ENCODE measurements around the gene DRC7.
"Not testable (repeated sequence)": the region's sequence is repeated elsewhere in the genome, so short reads cannot be mapped to it uniquely, and the experiment has no call there.

Gene DRC7

DNA sequence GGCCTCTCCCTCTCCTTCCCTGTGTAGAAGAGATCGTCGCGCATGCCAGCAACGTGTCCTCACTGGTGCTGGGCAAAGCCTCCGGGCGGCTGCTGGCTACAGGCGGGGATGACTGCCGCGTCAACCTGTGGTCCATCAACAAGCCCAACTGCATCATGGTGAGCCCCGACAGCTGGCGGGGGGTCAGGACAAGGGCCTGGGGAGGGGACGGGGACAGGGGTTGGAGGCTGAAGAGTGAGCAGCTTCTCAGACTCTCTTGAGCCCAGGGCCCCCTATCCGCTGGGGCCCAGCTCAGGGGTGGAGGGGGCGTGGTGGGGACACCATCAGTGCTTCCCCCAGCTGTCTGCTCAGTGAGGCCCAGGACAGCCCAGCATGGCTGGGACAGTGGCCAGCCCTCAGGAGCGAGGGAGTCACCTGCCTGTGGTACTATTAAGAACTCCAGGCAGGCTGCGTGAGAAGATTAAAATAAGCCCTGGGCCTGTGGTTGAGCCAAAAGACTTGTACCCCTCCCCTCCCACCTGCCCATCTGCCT lies 47.1 kb downstream of the DRC7 start:
- H3K4me3 ChIP-seq (ENCODE audit: low read length), result no peak overlapping the region
- DNase-seq (ENCODE audit: low read depth, low spot score), result no peak

DNA sequence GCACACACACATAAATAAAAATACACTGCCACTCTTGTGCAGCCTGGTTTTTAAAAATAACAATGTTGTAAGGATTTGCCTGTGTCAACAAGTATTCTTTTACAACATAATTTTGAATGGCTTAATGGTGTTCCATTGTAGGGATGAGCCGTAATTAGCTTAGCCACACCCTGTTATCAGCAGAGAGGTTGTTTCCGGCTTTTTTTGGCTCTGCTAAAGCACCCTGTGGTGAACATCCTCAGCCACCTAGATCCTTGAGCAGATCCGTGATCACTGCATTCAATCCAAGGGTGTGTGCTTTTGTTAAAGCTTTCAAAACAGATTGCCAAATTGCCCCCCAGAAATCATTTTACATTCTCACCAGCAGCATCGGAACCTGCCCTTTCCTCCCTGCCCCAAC lies 47.9 kb downstream of the DRC7 start:
- no peak overlapping the region for H3K4me3 ChIP-seq (ENCODE audit: low read length)
- DNase-seq (ENCODE audit: low read depth, low spot score), result no peak

DNA sequence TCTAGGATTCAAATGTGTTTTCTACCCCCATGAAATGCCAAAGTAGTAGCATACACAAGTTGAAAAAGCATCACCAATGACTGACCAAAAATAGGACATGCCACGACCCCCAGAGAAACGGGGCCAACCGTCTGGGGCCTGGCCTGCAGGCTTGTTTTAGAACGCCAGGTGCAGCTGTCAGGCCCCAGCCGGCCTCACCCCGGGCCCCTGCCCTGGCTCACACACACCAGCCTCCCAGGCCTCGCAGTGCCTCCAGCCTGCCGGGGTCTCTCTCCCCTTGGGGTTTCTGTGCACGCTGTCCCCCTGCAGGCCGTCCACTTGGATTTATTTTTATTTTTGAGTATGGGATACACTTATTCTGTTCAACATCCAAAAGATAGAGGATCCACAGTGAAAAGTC lies 48.9 kb downstream of the DRC7 start:
- H3K4me3 ChIP-seq (ENCODE audit: low read length), result no peak overlapping the region
- DNase-seq (ENCODE audit: low read depth, low spot score), result no peak

DNA sequence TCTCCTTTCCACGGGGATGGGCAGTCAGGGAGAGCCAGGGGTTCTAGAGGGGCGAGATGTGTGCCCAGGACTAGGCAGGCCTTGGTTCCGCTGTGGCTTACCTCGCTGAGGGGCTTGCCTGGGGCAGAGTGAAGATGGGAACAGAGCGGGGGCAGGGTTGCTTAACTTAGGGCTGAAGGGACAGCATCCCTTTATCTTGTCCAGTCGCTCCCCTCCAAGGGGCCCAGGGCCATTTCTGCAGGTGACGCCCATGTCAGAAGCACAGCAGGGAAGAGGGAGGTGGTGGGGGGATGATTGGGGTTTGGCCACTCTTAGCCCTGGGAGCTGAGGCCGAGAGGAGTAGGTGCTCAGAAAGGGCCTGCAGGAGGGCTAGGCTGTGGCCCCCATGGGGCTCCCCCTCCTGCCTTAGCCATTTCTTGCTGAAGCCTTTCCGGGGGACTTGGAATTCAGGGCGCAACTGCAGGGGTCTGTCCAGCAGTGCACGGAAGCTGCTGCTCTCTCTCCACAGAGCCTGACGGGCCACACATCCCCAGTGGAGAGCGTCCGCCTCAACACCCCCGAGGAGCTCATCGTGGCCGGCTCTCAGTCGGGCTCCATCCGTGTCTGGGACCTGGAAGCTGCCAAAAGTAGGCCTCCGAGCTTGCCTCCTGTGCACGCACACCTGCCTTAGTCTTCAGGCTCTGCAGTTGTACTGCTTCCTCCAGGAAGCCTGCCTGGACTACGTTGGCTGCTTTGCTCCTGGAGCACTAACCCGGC lies 49.5 kb downstream of the DRC7 start:
- DNase-seq (ENCODE audit: low read depth, low spot score), result no peak
- no peak overlapping the region for H3K4me3 ChIP-seq (ENCODE audit: low read length)

DNA sequence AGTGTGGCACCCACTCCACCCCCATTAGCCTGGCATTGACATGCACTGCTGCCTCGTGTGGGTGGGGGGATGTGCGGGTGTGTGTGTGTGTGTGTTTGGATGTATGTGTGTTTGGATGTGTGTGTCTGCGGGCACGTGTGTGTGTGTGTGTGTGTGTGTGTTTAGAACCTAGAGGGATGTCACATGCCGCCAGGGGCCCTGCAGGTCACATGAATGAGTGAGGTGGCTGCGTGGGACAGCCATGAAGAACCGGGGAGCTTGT lies 50.0 kb downstream of the DRC7 start:
- no peak for DNase-seq (ENCODE audit: low read depth, low spot score)
- no peak overlapping the region for H3K4me3 ChIP-seq (ENCODE audit: low read length)

DNA sequence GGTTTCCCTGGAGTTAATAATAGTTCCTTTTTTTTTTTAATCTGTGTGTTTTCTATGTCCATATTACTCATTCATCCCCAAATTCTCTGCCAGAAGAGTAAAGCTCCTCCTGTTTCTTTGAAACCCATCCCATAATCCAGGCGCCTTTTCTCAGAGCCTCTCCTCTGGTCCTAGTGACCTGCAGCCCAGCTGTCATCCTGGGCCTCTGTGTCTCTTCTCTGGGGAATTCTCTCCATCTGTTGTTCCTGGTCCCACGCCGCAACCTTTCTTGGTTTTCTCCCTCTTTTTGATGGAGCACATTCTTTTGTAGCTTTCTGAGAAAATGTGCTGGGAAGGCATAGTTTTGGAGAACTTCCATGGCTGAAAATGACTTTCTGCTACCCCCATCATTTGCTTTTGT lies 51.2 kb downstream of the DRC7 start:
- no peak overlapping the region for H3K4me3 ChIP-seq (ENCODE audit: low read length)
- no peak for DNase-seq (ENCODE audit: low read depth, low spot score)

DNA sequence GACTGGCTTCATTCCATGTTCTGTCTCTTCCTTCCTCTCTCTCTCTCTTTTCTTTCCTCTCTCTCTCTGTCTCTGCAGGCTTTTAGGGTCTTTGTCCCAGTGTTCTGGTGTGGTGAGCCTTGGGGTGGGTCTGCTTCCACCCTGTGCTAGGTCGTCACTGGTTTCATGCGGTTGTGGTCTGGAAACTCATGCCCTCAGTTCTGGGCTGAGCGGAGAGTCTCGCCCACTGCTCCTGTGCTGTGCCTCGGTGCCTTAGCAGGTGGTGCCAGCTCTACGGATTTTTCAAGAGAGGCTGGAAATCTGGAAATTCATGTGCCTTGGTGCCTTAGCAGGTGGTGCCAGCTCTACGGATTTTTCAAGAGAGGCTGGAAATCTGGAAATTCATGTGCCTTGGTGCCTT lies 51.7 kb downstream of the DRC7 start:
- H3K4me3 ChIP-seq (ENCODE audit: low read length); DNase-seq (ENCODE audit: low read depth, low spot score): not testable (repeated sequence)

DNA sequence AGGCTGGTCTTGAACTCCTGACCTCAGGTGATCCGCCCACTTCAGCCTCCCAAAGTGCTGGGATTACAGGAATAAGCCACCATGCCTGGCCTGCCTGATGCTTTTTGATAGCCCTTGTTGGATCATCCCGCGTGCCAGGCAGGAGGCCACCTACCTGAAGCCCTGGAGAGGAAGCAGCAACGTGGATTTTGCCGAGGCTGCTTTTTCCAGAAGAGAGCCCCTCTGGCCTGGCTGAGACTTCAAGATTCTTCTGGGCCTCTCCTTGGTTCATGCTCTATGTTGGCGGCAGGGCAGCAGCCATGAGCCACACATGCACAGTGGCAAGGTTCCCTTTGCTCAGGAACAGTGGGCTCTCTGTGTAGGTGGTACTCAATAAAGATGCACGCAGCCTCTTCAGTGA lies 52.5 kb downstream of the DRC7 start:
- no peak overlapping the region for H3K4me3 ChIP-seq (ENCODE audit: low read length)
- DNase-seq (ENCODE audit: low read depth, low spot score), result no peak

DNA sequence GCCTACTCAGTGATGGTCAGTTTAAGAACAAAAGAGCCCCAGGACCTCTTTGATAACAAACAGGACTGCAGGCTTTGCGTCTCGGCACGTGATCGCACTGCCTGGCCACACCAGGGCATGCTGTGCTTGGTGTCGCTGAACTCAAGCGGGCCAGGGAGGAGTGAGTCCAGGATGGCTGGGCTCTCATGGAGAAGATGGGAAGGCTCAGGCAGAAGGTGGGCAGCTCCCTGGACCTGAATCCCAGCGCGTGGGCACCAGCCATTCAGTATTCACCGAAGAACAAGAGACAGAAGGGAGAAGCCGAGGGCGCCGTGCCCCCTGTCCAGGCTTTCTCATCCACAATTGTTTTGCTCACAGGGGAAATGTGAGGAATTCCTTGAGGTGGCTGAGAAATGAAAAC lies 52.9 kb downstream of the DRC7 start:
- H3K4me3 ChIP-seq (ENCODE audit: low read length), result no peak overlapping the region
- no peak for DNase-seq (ENCODE audit: low read depth, low spot score)

DNA sequence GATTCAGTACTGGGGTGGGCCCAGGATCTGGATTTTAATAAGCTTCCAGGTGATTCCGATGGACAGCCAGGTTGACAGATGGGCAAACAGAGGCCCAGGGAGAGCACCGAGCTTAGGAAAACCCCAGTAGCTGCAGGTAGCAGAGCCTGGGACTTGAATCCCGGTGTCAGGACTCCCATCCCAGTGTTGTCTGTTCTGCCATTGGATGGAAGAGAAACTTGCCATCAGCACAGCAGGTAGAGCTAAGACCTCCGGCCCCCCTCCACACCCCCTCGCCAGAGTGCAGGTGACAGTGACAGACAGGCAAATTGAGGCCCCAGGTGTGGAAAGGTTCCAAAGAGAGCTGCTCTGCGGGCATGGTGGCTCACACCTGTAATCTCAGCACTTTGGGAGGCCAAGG lies 53.4 kb downstream of the DRC7 start:
- H3K4me3 ChIP-seq (ENCODE audit: low read length), result no peak overlapping the region
- no peak for DNase-seq (ENCODE audit: low read depth, low spot score)

DNA sequence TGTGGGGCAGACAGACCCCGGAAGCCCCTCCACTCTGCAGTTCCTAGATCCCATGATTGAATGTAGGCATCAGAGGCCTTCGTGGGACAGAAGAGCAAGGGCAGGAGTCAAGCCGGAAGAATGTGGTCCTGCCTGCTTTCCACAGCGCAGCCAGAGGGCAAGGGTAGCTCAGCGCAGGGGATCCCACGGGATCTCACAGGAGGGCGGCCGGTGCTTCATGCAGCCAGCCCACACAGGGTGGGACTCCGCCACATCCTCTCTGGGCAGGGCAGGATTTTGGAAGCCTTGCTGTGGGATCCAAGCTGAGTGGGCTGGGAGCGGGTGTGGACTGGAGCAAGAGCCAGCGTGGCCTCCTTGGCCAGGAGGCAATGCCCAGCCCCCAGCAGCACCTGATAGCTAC lies 54.0 kb downstream of the DRC7 start:
- DNase-seq (ENCODE audit: low read depth, low spot score), result no peak
- no peak overlapping the region for H3K4me3 ChIP-seq (ENCODE audit: low read length)

DNA sequence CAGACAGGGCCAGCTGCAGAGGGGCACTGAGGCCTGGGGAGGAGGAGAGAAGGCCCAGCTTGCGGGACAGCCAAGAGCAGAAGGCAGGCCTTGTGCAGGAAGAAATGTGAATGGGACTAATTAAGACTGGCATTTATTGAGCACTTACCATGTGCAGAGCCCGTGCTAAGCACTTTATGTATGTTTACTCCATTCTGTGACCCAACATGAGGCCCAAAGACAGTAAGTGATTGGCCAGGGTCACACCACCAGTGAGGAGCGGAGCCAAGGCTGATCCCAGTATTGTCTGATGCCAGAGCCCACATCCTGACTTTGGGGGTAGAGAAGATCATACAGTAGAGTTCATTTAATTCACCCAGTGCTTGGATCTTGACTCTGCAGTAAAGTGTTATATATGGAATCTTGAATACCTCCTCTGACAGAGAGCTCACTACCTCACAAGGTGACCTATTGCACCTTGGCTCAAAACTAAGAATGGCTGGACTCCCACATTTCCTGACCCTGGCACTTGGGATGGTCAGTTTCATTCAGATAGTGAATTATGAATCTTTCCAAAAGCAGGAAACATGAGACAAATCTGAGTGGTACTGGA lies 54.6 kb downstream of the DRC7 start:
- H3K4me3 ChIP-seq (ENCODE audit: low read length), result no peak overlapping the region
- no peak for DNase-seq (ENCODE audit: low read depth, low spot score)

DNA sequence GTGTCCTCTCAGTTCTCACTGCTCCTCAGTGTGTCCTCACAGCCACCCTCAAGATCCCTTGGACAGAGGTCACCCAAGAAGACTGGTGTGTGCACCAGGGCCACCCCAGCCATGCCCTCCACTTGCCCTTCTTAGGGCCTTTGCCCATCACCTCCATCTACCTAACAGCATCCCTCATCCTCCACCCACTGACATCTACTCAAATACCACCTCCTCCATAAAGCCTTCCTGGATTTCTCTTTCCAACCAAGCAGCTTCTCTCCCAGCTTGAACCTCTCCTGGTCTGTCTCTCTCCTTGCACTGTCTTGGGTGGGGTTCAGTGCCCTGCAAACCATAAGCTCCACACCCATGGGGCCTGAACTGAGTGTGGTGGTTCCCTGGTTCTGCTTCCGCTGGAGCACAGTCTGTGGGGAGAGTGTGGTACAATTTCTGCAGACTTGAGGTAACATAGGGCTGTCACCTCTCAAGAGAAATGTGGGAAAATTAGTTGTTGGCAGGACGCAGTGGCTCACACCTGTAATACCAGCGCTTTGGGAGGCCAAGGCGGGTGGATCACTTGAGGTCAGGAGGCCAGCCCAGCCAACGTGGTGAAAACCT lies 55.3 kb downstream of the DRC7 start:
- DNase-seq (ENCODE audit: low read depth, low spot score), result no peak
- no peak overlapping the region for H3K4me3 ChIP-seq (ENCODE audit: low read length)

DNA sequence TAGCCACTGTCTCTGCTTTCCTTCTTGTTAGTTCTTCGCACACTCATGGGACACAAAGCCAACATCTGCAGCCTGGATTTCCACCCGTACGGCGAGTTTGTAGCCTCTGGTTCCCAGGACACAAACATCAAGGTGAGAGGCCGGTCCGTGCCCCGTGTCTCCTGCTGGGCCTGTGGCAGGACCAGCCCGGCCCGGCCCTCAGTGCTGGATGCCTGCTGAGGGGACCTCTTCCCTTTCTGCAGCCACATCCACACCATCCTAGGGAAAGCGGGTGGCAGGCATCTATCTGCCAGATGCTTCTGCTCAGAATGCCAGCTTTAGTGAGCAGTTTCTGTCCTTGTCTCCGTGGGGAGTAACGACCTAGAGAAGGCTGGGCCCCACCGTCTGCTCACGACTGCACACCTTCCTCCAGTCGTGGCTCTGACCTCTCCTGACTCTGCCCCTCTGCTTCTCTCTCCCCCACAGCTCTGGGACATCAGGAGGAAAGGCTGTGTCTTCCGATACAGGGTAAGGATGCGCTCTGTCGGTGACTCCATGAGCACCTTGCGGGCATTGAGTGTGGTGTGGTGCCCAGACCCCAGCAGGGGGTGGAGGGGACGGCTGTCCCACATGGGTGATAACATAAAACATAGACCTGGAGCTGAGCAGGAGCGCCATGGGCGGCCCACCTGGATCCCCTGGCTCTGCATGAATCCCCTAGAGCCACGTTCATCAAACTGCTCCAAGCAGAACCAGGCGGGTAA lies 56.4 kb downstream of the DRC7 start:
- H3K4me3 ChIP-seq (ENCODE audit: low read length), result no peak overlapping the region
- DNase-seq (ENCODE audit: low read depth, low spot score), result no peak

DNA sequence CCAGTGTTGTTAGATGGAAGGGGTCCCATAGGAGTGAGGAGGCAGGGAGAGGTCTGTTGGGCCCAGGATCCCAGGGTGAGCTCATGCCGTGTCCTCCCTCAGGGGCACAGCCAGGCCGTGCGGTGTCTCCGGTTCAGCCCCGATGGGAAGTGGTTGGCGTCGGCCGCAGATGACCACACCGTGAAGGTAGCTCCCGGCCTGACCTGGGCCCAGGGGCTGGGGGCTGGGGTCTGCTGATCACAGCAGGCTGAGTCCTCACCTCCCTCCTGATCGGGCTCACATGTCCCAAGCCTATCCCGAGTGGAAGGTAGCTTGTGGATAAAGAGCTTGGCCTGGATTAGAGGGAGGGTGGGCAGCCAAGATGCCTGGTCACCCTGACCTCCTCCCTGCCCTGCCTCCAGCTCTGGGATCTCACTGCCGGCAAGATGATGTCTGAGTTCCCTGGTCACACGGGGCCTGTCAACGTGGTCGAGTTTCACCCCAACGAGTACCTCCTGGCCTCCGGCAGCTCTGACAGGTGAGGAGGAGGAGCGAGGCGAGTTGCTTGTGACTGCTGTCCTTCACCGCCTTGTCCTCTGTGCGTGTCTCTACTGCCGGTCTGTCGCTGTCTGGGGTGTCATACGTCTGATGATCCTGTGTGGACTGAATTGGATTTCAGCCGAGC lies 57.1 kb downstream of the DRC7 start:
- H3K4me3 ChIP-seq (ENCODE audit: low read length), result no peak overlapping the region
- no peak for DNase-seq (ENCODE audit: low read depth, low spot score)

DNA sequence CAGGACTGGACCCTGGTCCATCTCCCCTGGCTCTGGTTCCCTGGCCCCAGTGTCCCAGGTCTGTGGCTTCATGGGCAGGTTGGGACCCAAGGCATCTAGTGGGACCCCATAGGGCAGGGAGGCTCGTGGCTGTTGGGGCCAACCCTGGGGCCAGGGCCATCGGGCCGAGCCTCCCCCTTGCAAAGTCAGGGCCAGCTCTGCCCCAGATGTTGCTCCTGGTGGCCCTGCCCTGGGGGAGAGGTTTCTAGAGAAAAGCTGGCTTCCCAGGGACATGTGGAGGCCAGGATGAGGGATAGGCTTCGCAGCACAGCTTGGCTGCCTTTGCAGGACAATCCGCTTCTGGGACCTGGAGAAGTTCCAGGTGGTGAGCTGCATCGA lies 57.6 kb downstream of the DRC7 start:
- no peak for DNase-seq (ENCODE audit: low read depth, low spot score)
- no peak overlapping the region for H3K4me3 ChIP-seq (ENCODE audit: low read length)

DNA sequence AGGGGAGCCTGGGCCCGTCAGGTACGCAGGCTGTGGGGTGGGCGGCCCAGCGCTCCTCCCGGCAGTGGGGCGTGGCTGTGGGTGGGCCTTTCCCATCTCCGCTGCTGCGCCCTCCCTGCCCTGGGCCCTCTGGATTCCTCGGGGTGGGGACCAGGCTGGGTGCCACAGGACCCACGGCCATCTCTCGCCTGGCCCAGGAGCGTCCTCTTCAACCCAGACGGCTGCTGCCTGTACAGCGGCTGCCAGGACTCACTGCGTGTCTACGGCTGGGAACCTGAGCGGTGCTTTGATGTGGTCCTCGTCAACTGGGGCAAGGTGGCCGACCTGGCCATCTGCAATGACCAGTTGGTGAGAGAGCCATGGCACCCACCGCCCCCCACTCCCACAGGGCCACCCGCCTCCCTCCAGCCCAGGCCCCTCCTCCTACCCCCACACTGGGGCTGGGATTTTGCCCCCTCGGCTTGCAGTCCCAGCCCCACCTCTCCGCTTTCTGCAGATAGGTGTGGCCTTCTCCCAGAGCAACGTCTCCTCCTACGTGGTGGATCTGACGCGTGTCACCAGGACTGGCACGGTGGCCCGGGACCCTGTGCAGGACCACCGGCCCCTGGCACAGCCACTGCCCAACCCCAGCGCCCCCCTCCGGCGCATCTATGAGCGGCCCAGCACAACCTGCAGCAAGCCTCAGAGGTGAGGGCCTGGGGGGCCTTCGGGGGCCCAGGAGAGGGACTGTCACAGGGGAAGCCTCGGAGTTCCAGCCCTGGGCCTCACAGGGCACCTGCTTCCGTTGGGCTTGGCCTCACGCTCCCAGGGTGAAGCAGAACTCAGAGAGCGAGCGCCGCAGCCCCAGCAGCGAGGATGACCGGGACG lies 58.2 kb downstream of the DRC7 start:
- no peak overlapping the region for H3K4me3 ChIP-seq (ENCODE audit: low read length)
- no peak for DNase-seq (ENCODE audit: low read depth, low spot score)

DNA sequence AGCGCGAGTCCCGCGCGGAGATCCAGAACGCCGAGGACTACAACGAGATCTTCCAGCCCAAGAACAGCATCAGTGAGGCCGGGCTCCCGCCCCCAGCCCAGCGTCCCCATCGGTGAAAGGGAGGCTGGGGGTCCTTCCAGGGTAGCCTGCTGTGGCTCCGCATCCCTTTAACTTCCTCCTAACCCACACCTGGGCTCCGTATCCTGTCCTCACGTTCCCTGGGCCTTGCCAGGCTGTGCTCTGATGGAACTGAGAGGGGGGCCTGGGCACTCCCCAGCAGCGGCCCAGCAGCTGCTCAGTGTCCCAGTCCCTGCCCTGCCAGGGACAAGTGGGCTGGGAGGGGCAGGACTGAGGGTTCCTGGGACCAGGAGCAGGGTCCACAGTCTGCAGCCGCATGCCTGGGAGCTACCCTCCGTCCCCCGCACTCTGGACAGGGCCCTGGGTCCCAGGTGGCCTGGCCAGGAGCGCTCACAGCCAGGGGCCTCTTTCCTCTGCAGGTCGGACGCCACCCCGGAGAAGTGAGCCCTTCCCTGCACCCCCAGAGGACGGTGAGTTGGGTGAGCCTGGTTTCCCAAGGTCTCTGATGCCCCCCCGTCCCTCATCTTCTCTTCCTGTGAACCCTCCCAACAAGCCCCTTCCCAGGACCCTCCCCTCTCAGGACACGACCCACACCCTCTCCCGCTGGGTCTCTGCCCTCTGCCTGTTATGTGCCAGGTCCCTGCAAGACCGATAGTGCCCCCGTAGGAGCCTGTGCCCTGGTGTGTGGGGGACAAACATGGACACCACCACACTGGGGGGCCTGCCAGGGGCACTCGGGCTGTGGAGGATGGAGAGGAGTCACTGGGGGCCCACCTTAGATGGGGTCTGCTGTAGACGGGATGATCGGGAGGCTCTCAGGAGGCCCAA lies 59.1 kb downstream of the DRC7 start:
- no peak for DNase-seq (ENCODE audit: low read depth, low spot score)

More for the DNA sequence above, 59.1 kb downstream of the DRC7 start:
- no peak overlapping the region for H3K4me3 ChIP-seq (ENCODE audit: low read length)

All from Jurkat, Clone E6-1 (cell line).